Gastroesophageal sphincter (tissue), 3 donors: ENCODE data around the gene RPS10.

Experiments
- EP300 ChIP-seq: sonication (generic); formaldehyde crosslinking; IDR thresholded peaks from one replicate; pipeline ENCODE4 v1.6.1; 2017; ENCODE audit warnings: antibody characterized with exemption, mild to moderate bottlenecking
- TF ChIP-seq, protein P1 (sequence below), 4 experiments: fragments of 200-600 bp in 2 of 4; fragments of 450-650 bp in 2 of 4; sonication (generic) in 1 of 4; IDR thresholded peaks; one replicate each; pipeline ENCODE4 v1.5.1; 2017 to 2019; ENCODE audit warnings: antibody characterized with exemption in 4 of 4, mild to moderate bottlenecking in 2 of 4, moderate library complexity in 2 of 4

DNA sequence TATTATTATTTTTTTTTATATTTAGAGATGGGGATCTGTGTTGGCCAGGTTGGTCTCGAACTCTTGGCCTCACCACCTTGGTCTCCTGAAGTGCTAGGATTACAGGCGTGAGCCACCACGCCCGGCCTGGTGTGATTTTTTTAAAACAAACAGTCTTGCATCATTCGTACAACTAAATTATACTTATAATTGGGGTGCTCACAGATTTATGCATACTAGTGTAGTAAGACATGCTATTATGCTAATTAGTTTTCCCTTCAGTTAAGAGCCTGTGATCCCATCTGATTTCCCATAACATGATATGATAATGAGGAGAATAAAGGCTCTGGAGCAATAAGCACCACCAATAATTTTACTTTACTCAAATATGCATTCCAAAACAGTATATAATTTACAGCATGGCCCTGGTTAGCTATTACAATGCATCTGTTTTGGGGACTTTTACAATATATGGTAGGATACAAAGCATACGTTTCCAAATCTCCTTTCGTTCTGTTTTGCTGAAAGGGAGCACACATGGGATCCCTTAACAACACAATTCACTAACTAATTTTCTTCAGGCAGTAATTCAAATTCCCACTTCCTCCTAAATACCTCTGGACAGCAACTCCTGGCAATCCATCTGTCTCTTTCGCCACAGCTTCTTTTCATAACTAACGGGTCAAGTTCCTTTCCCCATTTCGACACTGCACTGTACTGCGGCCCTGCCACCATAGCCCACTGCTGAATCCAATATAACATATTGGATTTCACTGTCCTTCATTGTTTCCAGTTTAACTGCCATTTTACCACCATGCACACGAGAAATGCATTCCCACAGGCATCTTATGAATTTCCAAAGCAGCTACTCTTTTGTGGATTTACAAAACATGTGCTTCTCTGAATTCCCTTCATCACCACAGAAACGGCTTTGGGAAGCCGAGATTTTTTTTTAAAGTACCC is 35.1 kb downstream of the RPS10 start:
- TF ChIP-seq, protein P1, sequence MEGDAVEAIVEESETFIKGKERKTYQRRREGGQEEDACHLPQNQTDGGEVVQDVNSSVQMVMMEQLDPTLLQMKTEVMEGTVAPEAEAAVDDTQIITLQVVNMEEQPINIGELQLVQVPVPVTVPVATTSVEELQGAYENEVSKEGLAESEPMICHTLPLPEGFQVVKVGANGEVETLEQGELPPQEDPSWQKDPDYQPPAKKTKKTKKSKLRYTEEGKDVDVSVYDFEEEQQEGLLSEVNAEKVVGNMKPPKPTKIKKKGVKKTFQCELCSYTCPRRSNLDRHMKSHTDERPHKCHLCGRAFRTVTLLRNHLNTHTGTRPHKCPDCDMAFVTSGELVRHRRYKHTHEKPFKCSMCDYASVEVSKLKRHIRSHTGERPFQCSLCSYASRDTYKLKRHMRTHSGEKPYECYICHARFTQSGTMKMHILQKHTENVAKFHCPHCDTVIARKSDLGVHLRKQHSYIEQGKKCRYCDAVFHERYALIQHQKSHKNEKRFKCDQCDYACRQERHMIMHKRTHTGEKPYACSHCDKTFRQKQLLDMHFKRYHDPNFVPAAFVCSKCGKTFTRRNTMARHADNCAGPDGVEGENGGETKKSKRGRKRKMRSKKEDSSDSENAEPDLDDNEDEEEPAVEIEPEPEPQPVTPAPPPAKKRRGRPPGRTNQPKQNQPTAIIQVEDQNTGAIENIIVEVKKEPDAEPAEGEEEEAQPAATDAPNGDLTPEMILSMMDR (IDR thresholded peaks at IDR 0.05), result no peak
- TF ChIP-seq EP300, result no peak
